Activated CD4-positive, CD25-positive, alpha-beta regulatory T cell treated with anti-CD3 and anti-CD28 coated beads, Interleukin-2, amount 50 U/mL, for 24 hours (primary cell): ENCODE measurements around the gene NFKBIL1.

ENCODE experiments used
- ATAC-seq, 2 donors: fragments of 150-1000 bp; cut with Tn5 transposase; one replicate each; pipeline ENCODE4 v1.10.0; 2021; ENCODE audit warnings: mild to moderate bottlenecking in 1 of 2, moderate library complexity in 1 of 2

NFKBIL1 gene

DNA sequence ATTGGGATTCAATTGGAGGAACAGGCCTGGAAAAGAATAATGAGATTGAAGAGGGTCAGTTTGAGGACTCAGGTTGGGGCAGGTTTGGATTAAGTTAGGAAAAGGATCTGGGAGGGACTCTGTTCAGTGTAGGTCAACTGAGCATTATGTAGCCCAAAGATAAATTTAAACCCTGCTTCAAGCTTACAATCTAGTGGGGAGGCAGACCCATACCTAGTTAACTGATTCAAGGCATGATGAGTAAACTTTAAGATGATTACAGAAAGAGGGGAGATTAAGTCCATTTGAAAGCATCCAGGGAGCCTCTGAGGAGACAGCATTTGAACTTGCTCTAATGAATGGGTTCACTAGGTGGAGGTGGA is 13.3 kb downstream of the NFKBIL1 start:
- no peak for ATAC-seq

DNA sequence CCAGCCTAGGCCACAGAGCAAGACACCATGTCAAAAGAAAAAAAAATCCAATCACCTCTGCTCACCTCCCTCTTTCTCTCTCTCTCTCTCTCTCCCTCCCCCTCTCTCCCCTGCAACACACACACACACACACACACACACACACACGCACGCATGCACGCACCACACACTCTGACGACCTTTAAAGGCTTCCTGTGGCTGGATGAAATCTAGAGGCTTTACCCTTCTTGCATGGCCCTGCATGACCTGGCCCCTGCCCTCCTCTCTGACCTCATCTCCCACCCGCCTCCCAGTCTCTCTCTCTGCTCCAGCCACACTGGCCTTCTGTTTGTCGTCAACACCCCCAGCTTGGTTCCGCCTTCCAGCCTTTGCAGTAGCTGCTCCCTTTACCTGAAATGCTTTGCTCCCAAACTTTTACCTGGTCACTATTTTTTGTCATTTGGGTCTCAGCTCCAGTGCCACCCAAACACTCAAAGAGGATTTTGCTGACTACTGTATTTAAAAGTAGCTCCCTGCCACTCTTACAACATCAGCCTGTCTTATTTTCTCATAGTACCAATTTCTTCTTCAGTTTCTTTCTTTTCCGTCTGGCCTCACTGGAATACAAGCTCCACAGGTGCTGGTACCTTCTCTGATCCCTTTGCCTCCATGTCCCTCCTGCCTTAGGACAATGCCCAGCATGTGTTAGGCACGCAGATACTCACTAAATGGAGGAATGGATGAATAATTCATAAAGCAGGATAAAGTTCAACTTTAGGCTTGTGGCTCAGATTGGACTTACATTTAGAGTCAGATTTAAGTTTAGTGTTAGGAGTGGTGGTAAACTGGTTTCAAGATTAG is 20.3 kb downstream of the NFKBIL1 start:
- ATAC-seq: no peak

DNA sequence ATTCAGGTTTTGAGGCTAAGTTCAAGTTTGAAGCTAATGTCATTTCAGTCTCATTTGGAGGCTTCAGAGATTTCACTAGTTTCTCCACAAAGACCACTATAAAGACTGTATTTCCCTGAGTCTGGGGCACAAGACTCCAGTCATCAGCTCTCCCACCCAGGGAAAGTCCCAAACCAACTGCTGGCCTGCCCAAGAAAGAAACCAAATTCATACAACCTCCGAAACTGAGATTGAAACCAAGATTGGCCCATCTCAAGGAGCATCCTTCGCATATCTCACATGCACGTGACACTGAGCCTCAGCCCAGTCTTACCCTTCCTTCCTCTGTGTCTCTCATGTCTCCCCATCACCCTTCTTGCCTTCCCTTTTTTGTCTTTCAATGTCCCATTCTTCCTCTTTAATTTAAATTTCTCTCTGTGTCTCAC is 21.1 kb downstream of the NFKBIL1 start:
- ATAC-seq: peak; percentile 68

DNA sequence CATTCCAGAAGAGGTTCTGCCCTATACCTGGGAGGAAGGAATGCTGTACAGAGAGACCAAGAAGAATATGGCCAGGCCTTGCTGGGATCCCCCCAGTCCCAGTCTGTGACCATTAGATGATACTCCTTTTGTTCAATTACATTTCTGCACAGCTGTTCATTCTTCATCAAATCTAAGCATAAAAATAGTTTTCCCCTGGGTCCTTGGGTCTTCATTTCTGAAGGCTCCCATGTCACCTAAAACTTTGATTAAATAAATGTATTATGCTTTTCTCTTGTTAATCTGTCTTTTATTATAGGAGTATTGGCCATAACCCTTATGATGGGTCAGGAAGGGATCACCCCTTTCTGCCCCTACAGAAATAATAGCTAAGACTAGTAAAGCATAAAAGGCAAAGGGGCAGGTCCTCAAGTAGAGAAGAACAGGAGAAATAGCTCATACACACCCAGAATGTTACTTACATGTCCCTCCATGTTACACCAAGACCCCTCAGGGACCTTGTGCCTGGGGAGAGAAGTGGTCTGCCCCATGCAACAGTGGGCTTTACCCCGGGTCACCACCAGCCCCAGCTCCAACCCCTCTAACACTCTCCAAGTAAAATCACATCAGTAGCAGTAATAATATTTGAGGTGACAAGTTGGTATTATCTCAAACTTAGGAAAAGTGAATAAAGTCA is 22.6 kb downstream of the NFKBIL1 start:
- ATAC-seq: no peak

DNA sequence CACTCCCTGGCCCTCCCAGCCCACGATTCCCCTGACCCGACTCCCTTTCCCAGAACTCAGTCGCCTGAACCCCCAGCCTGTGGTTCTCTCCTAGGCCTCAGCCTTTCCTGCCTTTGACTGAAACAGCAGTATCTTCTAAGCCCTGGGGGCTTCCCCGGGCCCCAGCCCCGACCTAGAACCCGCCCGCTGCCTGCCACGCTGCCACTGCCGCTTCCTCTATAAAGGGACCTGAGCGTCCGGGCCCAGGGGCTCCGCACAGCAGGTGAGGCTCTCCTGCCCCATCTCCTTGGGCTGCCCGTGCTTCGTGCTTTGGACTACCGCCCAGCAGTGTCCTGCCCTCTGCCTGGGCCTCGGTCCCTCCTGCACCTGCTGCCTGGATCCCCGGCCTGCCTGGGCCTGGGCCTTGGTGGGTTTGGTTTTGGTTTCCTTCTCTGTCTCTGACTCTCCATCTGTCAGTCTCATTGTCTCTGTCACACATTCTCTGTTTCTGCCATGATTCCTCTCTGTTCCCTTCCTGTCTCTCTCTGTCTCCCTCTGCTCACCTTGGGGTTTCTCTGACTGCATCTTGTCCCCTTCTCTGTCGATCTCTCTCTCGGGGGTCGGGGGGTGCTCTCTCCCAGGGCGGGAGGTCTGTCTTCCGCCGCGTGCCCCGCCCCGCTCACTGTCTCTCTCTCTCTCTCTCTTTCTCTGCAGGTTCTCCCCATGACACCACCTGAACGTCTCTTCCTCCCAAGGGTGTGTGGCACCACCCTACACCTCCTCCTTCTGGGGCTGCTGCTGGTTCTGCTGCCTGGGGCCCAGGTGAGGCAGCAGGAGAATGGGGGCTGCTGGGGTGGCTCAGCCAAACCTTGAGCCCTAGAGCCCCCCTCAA is 24.9 kb downstream of the NFKBIL1 start, which contains the start of gene LTA:
LTA (plus strand) TSS at position 249 of the 871 bp plus-strand sequence; CDS start at position 703, 454 bp downstream.
- peak; percentile 51 to 54 for ATAC-seq

DNA sequence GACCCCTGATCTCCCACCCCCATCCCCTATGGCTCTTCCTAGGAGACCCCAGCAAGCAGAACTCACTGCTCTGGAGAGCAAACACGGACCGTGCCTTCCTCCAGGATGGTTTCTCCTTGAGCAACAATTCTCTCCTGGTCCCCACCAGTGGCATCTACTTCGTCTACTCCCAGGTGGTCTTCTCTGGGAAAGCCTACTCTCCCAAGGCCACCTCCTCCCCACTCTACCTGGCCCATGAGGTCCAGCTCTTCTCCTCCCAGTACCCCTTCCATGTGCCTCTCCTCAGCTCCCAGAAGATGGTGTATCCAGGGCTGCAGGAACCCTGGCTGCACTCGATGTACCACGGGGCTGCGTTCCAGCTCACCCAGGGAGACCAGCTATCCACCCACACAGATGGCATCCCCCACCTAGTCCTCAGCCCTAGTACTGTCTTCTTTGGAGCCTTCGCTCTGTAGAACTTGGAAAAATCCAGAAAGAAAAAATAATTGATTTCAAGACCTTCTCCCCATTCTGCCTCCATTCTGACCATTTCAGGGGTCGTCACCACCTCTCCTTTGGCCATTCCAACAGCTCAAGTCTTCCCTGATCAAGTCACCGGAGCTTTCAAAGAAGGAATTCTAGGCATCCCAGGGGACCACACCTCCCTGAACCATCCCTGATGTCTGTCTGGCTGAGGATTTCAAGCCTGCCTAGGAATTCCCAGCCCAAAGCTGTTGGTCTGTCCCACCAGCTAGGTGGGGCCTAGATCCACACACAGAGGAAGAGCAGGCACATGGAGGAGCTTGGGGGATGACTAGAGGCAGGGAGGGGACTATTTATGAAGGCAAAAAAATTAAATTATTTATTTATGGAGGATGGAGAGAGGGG is 26.1 kb downstream of the NFKBIL1 start:
- ATAC-seq: no peak

DNA sequence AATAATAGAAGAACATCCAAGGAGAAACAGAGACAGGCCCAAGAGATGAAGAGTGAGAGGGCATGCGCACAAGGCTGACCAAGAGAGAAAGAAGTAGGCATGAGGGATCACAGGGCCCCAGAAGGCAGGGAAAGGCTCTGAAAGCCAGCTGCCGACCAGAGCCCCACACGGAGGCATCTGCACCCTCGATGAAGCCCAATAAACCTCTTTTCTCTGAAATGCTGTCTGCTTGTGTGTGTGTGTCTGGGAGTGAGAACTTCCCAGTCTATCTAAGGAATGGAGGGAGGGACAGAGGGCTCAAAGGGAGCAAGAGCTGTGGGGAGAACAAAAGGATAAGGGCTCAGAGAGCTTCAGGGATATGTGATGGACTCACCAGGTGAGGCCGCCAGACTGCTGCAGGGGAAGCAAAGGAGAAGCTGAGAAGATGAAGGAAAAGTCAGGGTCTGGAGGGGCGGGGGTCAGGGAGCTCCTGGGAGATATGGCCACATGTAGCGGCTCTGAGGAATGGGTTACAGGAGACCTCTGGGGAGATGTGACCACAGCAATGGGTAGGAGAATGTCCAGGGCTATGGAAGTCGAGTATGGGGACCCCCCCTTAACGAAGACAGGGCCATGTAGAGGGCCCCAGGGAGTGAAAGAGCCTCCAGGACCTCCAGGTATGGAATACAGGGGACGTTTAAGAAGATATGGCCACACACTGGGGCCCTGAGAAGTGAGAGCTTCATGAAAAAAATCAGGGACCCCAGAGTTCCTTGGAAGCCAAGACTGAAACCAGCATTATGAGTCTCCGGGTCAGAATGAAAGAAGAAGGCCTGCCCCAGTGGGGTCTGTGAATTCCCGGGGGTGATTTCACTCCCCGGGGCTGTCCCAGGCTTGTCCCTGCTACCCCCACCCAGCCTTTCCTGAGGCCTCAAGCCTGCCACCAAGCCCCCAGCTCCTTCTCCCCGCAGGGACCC is 27.0 kb downstream of the NFKBIL1 start:
- no peak for ATAC-seq

DNA sequence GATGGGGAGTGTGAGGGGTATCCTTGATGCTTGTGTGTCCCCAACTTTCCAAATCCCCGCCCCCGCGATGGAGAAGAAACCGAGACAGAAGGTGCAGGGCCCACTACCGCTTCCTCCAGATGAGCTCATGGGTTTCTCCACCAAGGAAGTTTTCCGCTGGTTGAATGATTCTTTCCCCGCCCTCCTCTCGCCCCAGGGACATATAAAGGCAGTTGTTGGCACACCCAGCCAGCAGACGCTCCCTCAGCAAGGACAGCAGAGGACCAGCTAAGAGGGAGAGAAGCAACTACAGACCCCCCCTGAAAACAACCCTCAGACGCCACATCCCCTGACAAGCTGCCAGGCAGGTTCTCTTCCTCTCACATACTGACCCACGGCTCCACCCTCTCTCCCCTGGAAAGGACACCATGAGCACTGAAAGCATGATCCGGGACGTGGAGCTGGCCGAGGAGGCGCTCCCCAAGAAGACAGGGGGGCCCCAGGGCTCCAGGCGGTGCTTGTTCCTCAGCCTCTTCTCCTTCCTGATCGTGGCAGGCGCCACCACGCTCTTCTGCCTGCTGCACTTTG is 28.0 kb downstream of the NFKBIL1 start, which contains the start of gene TNF:
TNF (plus strand) TSS at position 231 of the 567 bp plus-strand sequence; CDS start at position 408, 177 bp downstream.
- ATAC-seq: peak; percentile 21 to 25

DNA sequence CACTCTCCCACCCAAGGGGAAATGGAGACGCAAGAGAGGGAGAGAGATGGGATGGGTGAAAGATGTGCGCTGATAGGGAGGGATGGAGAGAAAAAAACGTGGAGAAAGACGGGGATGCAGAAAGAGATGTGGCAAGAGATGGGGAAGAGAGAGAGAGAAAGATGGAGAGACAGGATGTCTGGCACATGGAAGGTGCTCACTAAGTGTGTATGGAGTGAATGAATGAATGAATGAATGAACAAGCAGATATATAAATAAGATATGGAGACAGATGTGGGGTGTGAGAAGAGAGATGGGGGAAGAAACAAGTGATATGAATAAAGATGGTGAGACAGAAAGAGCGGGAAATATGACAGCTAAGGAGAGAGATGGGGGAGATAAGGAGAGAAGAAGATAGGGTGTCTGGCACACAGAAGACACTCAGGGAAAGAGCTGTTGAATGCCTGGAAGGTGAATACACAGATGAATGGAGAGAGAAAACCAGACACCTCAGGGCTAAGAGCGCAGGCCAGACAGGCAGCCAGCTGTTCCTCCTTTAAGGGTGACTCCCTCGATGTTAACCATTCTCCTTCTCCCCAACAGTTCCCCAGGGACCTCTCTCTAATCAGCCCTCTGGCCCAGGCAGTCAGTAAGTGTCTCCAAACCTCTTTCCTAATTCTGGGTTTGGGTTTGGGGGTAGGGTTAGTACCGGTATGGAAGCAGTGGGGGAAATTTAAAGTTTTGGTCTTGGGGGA is 28.7 kb downstream of the NFKBIL1 start:
- ATAC-seq: no peak

DNA sequence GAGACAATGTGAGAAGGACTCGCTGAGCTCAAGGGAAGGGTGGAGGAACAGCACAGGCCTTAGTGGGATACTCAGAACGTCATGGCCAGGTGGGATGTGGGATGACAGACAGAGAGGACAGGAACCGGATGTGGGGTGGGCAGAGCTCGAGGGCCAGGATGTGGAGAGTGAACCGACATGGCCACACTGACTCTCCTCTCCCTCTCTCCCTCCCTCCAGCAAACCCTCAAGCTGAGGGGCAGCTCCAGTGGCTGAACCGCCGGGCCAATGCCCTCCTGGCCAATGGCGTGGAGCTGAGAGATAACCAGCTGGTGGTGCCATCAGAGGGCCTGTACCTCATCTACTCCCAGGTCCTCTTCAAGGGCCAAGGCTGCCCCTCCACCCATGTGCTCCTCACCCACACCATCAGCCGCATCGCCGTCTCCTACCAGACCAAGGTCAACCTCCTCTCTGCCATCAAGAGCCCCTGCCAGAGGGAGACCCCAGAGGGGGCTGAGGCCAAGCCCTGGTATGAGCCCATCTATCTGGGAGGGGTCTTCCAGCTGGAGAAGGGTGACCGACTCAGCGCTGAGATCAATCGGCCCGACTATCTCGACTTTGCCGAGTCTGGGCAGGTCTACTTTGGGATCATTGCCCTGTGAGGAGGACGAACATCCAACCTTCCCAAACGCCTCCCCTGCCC is 29.6 kb downstream of the NFKBIL1 start:
- ATAC-seq: no peak

DNA sequence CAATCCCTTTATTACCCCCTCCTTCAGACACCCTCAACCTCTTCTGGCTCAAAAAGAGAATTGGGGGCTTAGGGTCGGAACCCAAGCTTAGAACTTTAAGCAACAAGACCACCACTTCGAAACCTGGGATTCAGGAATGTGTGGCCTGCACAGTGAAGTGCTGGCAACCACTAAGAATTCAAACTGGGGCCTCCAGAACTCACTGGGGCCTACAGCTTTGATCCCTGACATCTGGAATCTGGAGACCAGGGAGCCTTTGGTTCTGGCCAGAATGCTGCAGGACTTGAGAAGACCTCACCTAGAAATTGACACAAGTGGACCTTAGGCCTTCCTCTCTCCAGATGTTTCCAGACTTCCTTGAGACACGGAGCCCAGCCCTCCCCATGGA is 30.2 kb downstream of the NFKBIL1 start:
- no peak for ATAC-seq

DNA sequence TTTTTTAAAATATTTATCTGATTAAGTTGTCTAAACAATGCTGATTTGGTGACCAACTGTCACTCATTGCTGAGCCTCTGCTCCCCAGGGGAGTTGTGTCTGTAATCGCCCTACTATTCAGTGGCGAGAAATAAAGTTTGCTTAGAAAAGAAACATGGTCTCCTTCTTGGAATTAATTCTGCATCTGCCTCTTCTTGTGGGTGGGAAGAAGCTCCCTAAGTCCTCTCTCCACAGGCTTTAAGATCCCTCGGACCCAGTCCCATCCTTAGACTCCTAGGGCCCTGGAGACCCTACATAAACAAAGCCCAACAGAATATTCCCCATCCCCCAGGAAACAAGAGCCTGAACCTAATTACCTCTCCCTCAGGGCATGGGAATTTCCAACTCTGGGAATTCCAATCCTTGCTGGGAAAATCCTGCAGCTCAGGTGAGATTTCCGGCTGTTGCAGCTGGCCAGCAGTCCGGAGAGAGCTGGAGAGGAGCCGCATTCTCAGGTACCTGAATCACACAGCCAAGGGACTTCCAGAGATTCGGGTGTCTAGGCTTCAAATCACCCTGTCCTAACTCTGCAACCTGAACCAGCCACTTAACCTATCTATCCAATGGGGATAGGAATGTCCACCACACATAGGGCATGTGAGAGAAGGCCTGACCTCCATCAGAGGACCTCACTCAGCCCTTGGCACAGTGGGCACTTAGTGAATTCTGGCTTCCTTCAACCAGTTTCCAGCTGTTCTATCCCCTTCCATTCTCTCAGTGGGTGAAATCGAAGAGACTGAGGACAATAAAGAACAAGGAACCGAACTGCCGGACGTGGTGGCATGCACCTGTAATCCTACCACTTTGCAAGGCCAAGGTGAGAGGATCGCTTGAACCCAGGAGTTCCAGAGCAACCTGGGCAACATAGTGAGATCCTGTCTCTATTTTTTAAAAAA is 31.0 kb downstream of the NFKBIL1 start:
- ATAC-seq: no peak

DNA sequence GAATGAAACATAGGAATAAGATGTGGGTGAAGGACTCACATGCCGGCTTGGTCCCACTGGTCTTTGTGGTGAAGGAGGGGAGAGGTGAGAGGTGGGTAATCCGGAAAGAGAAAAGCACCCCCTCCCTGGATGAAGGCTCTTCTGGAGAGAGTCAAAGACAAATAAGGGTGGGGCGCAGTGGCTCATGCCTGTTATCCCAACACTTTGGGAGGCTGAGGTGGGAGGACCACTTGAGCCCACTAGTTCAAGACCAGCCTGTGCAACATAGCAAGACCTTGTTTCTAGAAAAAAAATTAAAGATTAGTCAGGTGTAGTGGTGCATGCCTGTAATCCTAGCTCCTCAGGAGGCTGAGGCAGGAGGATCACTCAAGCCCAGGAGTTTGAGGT is 31.7 kb downstream of the NFKBIL1 start:
- ATAC-seq: no peak

DNA sequence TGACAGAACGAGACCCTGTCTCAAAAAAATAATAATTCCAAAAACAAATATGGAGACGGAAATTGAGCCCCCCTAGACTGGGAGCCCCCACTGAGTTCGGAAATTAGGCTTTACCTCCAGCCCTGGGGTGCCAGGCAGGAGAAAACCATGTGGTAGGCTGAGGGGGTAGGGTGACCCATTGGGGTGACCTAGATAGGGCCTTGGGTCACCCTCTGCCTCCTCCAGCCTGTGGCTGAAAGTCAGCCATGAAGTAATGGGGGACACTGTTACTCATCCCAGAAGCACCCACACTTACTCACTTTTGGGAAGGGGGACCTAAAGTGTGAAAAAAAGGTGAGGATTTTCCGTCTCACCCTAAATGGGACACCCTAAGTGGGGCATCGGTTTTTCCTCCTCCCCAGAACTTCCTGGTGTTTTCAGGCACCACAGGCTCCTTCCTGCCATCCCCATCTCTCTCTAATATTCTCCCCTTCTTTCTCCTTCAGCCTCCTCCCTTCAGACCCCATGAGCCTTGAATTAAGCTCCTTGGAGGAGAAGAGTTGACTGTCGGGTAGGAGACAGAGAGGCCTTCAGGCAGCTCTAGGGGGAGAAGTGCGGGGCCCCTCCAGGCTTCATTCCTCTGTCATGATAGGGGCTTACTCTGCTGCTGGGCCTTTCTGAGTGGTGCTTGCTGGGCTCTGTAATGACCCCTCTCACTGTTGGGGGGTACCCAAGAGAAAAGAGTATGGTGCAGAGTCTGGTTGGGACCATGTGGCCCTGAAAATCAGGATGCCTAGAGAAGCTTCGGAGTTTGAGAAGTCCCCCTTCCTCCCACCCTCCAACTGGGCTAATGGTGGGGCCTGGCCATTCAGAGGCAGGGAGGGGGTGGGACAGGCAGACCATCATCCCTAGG is 32.4 kb downstream of the NFKBIL1 start:
- no peak for ATAC-seq

DNA sequence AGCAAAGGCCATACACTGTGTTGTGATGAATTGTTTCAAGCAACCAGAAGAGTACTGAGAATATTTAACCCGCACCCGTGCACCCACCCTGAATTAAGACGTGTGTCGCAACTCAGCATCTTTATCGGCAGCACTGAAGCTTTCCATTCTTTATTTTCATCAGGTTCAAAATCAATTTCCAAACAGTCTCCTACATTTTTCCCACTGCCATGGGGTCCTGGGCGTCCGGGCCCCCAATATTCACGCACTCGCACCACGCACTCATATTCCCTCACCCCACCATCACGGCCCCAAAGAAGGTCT is 33.0 kb downstream of the NFKBIL1 start:
- no peak for ATAC-seq

DNA sequence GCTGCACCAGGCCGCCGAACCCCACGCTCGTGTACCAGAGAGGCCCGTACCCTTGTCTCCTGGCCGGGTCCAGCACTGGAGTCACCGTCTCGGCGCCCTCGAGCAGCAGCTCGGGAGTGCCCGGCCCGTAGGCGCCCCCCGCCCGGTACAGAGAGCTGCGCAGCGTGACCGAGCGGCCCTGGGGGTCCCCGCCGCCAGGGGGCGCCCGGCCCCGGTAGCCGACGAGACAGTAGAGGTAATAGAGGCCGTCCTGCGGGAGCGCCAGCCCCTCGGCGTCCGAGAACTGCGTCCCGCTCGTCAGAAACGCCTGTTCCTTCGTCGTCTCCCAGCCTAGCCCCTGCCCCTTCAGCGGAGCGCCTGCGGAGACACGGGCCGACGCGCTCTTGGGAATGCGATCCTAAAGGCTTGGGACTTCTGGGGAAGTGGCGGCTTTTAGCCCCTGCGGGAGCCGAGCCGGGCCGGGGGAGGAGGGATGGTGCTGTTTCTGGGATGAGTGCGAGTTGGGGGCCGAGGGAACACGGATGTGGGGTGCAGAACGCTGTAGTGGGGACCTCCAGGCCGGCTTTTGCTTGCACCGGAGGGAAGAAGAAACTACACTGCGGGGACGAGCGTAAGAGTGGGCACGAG is 33.5 kb downstream of the NFKBIL1 start:
- peak; percentile 84 for ATAC-seq
